ENCODE data around the gene PKP4. TPM values are rescaled to one million over a fixed set of nuclear protein-coding genes. Genes with fewer than 3 reads are reported as not detected.

PKP4 gene
- total RNA-seq (2022), result 140 and 147 TPM in 2 replicates
- Bru-seq, nascent RNA, result percentile 96 among the genes with signal in this experiment
- percentile 93 among the genes with signal in this experiment for BruChase-seq, experiment 1, labeled RNA remaining after a 2-hour chase
- percentile 87 among the genes with signal in this experiment for BruChase-seq, experiment 2, labeled RNA remaining after a 6-hour chase
- long read RNA-seq, full-length matches to known transcripts, result 2 of 49 reads
- long read RNA-seq, partial matches to known transcripts, result 28 of 49 reads
- long read RNA-seq, other reads (novel, unspliced or antisense), result 19 of 49 reads

GRCh38 chr2:158456309-158457066 is at the start of gene PKP4, which contains the start of gene CCDC148:
Gene PKP4 (plus strand): TSS chr2:158456952. CDS start chr2:158533185, 76,233 bp downstream.
Gene CCDC148 (minus strand): TSS chr2:158456753. CDS start chr2:158456439, 314 bp downstream.
- TF ChIP-seq CTCF (IDR thresholded peaks at IDR 0.05; ENCODE audit: insufficient read depth in 1 of 2, low read depth in 1 of 2, low read length in 1 of 2, severe bottlenecking in 1 of 2, unreplicated experiment in 1 of 2), result no peak
- H3K4me1 Mint-ChIP-seq (ENCODE audit: low read depth, unreplicated experiment), result peaks cover 13% of the 10 kb centered on the region
- H3K4me1 ChIP-seq, result peaks cover 24% of the 10 kb centered on the region
- peak within 1 kb of the TSS; percentile 93 for H3K4me3 ChIP-seq (ENCODE audit: low read depth, low read length)
- H3K27me3 Mint-ChIP-seq (ENCODE audit: insufficient read depth, unreplicated experiment), result no peaks in the 10 kb centered on the region
- ChIA-PET POLR2A (interaction anchor here (0.5 to 1.1 kb wide), 13 partner anchors 9 to 1881 kb away, joined by 3 to 7 read pairs (median 4); partner anchors contain the start of gene ACVR1), CTCF (interaction anchor here (0.6 to 1.3 kb wide), 13 partner anchors 17 to 432 kb away, joined by 3 to 6 read pairs (median 3); no protein-coding TSS in a partner anchor)
- BruUV-seq (replicated peaks), result no TSS peak
- no peaks in the 10 kb centered on the region for H3K9me3 ChIP-seq
- peaks cover 30% of the 10 kb centered on the region for H3K36me3 Mint-ChIP-seq (ENCODE audit: insufficient read depth, unreplicated experiment)
- DNase-seq, result peak; percentile 96
- H3K27ac Mint-ChIP-seq (ENCODE audit: unreplicated experiment), result peak within 1 kb of the TSS; percentile 97
- no peaks in the 10 kb centered on the region for H3K27me3 ChIP-seq (replicated peaks; ENCODE audit: control insufficient read depth, insufficient read depth, low read length)
- peak within 1 kb of the TSS; percentile 98 for H3K4me3 Mint-ChIP-seq (ENCODE audit: unreplicated experiment)
- no peaks in the 10 kb centered on the region for H3K9me3 Mint-ChIP-seq (ENCODE audit: unreplicated experiment)
- intact Hi-C loops (cut with micrococcal nuclease; ENCODE audit: unreplicated experiment), result loop anchor here (1.0 to 5.0 kb wide), 3 partner anchors 272 to 422 kb away; no protein-coding TSS in a partner anchor
- H3K36me3 ChIP-seq (ENCODE audit: control insufficient read depth, insufficient read depth, low read length), result no peaks in the 10 kb centered on the region

- DNase-seq, result no peak
- Mint-ChIP-seq H3K9me3 (ENCODE audit: unreplicated experiment) (peaks cover 25% of the 10 kb centered on the region), H3K36me3 (ENCODE audit: insufficient read depth, unreplicated experiment) (no peaks in the 10 kb centered on the region), H3K27ac (ENCODE audit: unreplicated experiment) (no peak overlapping the region), H3K27me3 (ENCODE audit: insufficient read depth, unreplicated experiment) (no peaks in the 10 kb centered on the region), H3K4me1 (ENCODE audit: low read depth, unreplicated experiment) (peaks cover 9% of the 10 kb centered on the region), H3K4me3 (ENCODE audit: unreplicated experiment) (no peak overlapping the region)
- no peak for TF ChIP-seq CTCF (IDR thresholded peaks at IDR 0.05; ENCODE audit: insufficient read depth in 1 of 2, low read depth in 1 of 2, low read length in 1 of 2, severe bottlenecking in 1 of 2, unreplicated experiment in 1 of 2)
- CTCF ChIA-PET, result no interaction called here
- no peaks in the 10 kb centered on the region for H3K27me3 ChIP-seq (replicated peaks; ENCODE audit: control insufficient read depth, insufficient read depth, low read length)
- H3K4me3 ChIP-seq (ENCODE audit: low read depth, low read length), result no peak overlapping the region
- POLR2A ChIA-PET, result no interaction called here
- H3K4me1 ChIP-seq, result peaks cover 5% of the 10 kb centered on the region; the same call in 1 of the 2 replicates
- intact Hi-C loops (cut with micrococcal nuclease; ENCODE audit: unreplicated experiment), result no loop called here
- peaks cover 21% of the 10 kb centered on the region for H3K9me3 ChIP-seq
- no TSS peak for BruUV-seq (replicated peaks)
- H3K36me3 ChIP-seq (ENCODE audit: control insufficient read depth, insufficient read depth, low read length), result no peaks in the 10 kb centered on the region
Observed at GRCh38 chr2:158407031-158407430, 49.7 kb upstream of the PKP4 start.

GRCh38 chr2:158410132-158410531 is 46.6 kb upstream of the PKP4 start:
- H3K36me3 ChIP-seq (ENCODE audit: control insufficient read depth, insufficient read depth, low read length), result no peaks in the 10 kb centered on the region
- H3K36me3 Mint-ChIP-seq (ENCODE audit: insufficient read depth, unreplicated experiment), result no peaks in the 10 kb centered on the region
- DNase-seq, result no peak
- no peak overlapping the region for H3K4me3 Mint-ChIP-seq (ENCODE audit: unreplicated experiment)
- ChIA-PET CTCF (no interaction called here), POLR2A (no interaction called here)
- no peaks in the 10 kb centered on the region for H3K27me3 ChIP-seq (replicated peaks; ENCODE audit: control insufficient read depth, insufficient read depth, low read length)
- no peak overlapping the region for H3K27ac Mint-ChIP-seq (ENCODE audit: unreplicated experiment)
- intact Hi-C loops (cut with micrococcal nuclease; ENCODE audit: unreplicated experiment), result no loop called here
- peaks cover 9% of the 10 kb centered on the region; the same call in 1 of the 2 replicates for H3K4me1 ChIP-seq
- peaks cover 12% of the 10 kb centered on the region for H3K4me1 Mint-ChIP-seq (ENCODE audit: low read depth, unreplicated experiment)
- peaks cover 29% of the 10 kb centered on the region for H3K9me3 ChIP-seq
- no peak overlapping the region for H3K4me3 ChIP-seq (ENCODE audit: low read depth, low read length)
- no TSS peak for BruUV-seq (replicated peaks)
- peaks cover 28% of the 10 kb centered on the region for H3K9me3 Mint-ChIP-seq (ENCODE audit: unreplicated experiment)
- TF ChIP-seq CTCF (IDR thresholded peaks at IDR 0.05; ENCODE audit: insufficient read depth in 1 of 2, low read depth in 1 of 2, low read length in 1 of 2, severe bottlenecking in 1 of 2, unreplicated experiment in 1 of 2), result no peak
- H3K27me3 Mint-ChIP-seq (ENCODE audit: insufficient read depth, unreplicated experiment), result no peaks in the 10 kb centered on the region
